ENCODE results near the gene DLGAP1. TPM values are rescaled to one million over a fixed set of nuclear protein-coding genes. Genes with fewer than 3 reads are reported as not detected.

The DLGAP1 gene
- total and polyA plus RNA-seq, 2 of the 8 experiments (the other 6 are each of a cell fraction or from before 2014, with no cell fraction given): 11.8 to 16.9 TPM

- no peak for TF ChIP-seq EP300 (IDR thresholded peaks at IDR 0.05; ENCODE audit: borderline replicate concordance in 1 of 2, low read depth in 2 of 2, low read length in 2 of 2)
- TF ChIP-seq CEBPB (IDR thresholded peaks at IDR 0.05; ENCODE audit: low read depth, low read length): no peak
- no peak for TF ChIP-seq SP4 (IDR thresholded peaks at IDR 0.05; ENCODE audit: low read length)
- no peak for TF ChIP-seq TBP (IDR thresholded peaks at IDR 0.05; ENCODE audit: low read depth, low read length)
- no peak for TF ChIP-seq SIN3A (conservative IDR thresholded peaks at IDR 0.05 in 1 of 2, IDR thresholded peaks at IDR 0.05 in 1 of 2; ENCODE audit: low read depth in 1 of 2, low read length in 2 of 2)
Observed at GRCh38 chr18:4444306-4444705, 10.8 kb downstream of the DLGAP1 start (continued).
